NCI-H226 (cell line): ENCODE measurements around the gene STON2.

ENCODE experiments used
- DNase-seq: peaks from one replicate; pipeline ENCODE4 v3.0.0-alpha.2; 2015

The STON2 gene

DNA sequence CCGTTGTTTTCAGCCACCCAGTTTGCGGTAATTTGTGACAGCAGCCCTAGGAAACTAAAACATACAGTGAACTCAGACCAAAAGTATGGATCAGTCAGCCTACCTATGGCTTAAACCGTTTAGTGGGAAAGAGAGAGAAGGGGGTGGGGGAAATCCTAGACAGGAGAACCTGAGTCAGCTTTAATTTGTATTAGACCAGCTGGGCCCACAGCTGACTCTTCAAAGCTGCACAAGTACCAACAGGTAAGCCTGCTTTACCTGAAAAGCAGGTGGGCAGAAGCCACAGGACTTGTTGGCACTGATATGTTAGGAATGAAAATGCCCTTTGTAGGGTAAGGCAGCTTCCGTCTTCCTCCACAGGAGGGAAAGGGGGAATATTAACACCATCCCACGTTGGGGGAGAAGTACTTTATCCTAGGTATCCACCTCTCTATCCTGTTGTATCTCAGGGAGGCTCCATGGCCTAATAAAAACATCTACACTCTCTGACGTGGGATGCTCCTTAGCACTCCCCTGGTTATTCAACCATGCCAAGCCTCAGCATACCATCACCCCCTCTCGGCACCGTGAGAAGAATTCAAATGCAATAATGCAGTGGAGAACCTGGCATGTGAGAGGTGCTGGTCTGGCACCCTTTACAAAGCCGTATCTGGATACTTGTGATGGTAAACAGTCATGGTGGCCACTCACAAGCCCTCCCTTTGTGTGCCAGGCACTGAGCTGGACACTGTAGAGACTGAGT, 70.3 kb downstream of the STON2 start:
- no peak for DNase-seq

GRCh38 chr14:81326451-81326850, 73.7 kb downstream of the STON2 start:
- DNase-seq: no peak

DNA sequence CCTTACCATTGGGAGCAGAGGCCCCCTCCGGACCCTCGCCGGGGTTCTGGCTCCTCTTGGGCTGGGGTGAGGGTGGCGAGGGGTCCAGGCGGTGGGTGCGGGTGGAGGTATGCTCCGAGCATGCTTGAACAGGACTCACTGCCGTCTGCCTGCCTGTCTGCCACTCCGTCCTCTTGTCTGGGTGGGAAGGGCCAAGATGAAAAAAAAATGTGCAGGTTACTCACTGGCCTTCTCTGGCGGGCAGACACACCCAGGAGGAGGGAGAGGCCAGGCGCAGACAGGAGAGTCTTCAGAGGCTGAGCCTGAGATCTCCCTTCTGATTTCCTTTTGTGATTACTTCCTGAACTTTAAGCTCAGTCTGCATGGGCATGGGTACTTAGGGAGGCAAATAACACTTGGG, 76.1 kb downstream of the STON2 start:
- peak; percentile 74 for DNase-seq

DNA sequence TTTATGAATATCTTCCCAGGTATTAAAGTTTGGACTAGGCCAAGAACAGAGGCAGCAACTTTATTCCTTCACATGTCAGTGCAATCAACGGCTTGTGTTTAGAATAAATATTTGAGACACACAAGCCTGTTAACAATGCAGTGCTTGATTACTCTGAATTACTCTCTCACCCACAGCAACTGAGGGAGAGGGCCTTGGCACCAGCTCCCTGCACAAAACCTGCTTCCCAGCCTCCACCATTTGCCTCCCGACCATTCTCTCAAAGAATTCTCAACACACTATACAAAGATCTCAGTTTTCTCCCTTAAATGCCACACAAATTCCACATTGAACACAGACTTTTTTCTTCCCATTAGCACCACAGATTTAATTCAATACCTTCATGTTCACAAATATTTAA, 77.0 kb downstream of the STON2 start:
- no peak for DNase-seq

GRCh38 chr14:81319946-81320345, 80.2 kb downstream of the STON2 start:
- DNase-seq: no peak

GRCh38 chr14:81319314-81319713, 80.8 kb downstream of the STON2 start:
- DNase-seq: no peak

GRCh38 chr14:81315341-81315740, 84.8 kb downstream of the STON2 start:
- DNase-seq: no peak

DNA sequence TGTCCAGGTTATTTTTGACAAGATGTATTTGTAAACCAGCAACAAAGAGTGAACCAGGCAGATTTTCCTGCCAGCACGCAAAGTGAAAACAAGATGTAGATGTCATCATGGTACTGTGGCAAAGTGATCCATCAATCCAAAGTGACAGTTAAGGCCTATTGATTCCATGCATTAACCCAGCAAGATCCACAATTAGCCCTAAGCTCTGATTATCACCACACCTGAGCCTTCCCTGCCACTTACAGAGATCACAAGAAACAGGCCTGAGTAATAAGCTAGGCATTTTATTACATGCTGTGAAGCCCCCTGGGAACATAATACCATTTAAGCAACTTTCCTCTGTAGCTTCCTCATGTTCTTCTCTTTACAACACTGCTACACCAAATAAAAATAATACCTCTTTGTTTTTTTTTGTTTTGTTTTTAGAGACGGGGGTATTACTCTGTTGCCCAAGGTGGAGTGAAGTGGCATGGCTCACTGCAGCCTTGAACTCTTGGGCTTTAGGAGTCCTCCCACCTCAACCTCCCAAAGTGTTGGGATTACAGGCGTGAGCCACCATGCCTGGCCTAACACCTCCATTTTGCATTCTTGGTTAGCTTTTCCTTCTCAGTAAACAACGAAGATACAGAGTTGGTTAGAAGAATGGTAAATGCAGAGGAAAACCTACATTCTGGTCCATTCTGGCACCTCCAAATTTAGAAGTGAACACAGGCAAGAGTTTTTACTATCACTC, 85.5 kb downstream of the STON2 start:
- DNase-seq: no peak

- DNase-seq: peak; percentile 42
Measured at GRCh38 chr14:81313775-81314429, 86.2 kb downstream of the STON2 start.

DNA sequence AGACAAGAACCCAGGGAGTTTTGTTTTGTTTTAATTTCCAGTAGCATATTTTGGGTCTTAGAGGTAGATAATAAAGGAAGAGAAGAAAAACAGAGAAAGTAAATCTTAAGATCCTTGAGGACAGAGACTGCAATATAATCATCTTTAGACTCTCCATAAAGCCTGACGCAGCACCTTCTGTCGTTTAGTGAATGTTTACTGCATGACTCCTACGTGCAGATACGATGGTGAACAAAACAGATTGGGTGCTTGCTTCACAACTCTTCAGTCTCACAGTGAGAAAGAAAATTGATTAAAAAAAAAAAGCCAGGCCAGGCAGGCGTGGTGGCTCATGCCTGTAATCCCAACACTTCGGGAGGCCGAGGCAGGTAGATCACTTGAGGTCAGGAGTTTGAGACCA, 86.9 kb downstream of the STON2 start:
- DNase-seq: no peak

DNA sequence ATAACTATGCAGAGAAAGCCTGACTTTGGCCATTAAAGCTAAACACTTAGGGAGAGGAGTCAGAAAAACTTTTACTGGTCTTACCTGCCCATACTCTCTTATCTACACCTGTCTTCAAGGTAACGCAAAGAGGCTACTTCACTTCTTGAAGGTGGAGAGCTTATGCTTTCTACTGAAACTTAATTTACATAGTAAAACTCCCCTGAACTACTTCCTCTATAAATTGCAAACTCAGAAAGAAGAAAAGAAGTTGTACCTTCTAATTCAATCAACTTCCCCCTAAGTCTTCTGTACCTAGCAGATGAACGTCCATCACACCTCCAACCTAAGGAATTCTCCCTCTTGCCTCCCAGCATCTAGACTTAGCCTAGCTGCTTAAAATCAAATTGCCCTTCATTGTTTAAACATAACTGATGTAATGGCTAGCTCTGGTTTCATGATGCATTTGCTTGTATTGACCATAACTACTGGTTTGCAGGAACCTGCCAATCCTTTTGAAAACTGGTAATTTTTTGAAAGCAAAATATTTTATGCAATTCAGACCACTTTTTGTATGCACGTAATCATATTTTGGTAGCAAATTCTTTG, 87.7 kb downstream of the STON2 start:
- DNase-seq: no peak

DNA sequence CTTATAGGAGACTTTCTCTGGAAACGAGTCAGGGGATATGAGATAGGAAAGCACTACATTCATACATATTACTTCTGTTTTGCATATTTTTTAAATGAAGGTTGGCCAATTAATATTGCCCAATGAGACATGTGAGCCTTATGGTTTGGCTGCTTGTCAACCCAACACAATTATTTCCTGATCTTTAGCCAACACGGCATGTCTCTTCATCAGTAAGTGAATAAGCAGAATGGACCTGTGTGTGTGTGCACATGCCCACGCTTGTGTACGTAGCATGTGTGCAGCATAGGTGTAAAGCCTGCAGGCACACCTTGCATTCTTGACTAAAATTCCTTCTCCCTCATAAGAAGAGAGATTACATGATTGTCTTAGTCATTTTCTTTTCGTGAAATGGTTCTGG, 88.3 kb downstream of the STON2 start:
- DNase-seq: no peak

GRCh38 chr14:81311141-81311540, 89.0 kb downstream of the STON2 start:
- DNase-seq: no peak

DNA sequence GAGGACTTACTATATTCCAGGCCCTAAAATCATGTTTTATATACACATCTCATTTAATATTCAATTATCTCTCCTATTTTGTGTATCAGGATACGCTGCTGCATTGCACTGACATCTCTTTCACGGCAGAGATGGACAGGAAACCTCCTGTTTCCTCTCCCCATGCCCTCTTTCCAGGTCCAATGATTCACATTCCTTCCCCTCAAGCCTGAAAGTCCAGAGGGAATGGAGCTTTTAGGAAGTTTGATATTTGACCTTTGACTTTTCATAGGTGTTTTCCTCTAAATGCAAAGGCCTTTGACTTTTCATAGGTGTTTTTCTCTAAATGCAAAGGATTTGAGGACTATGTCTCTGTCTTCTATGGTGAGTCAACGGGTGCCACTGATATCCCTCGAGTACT, 89.5 kb downstream of the STON2 start:
- DNase-seq: no peak

DNA sequence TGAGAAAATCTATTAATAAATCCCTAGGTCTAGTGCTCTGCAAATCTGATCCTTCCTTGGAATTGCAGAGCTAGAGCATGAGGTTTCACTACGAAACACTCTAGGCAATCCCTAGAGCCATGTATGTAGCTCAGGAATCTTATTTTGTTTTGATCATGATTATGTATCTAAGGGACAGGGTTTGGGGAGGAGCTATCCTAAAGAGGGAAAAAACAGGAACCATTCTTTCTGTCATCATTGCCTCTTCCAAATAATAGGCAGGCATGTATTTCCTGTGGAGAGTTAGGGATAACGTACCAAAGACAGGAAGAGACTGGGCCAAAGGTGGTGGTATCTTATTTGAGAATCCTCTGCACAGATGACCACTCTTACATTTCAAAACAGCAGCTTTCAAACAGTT, 90.6 kb downstream of the STON2 start:
- DNase-seq: no peak

GRCh38 chr14:81305743-81306142, 94.4 kb downstream of the STON2 start:
- no peak for DNase-seq

DNA sequence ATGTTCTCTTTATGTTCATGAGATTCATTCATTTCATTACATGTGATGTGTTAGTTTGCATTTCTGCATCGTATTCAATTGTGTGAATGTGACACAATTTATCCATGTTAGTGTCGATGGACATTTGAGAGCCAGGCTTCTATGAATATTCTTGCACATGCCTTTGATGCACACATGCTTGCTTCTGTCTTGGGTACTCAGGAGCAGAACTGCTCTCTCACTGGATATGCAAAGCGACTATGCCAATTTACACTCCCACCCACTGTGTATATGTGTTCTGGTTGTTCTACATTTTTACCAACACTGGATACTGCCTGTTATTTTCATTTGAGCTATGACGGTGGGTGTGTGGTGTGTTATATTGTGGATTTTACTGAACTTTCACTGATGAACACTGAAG, 95.1 kb downstream of the STON2 start:
- DNase-seq: no peak

GRCh38 chr14:81303258-81303935, 96.7 kb downstream of the STON2 start:
- DNase-seq: no peak

GRCh38 chr14:81302638-81303037, 97.5 kb downstream of the STON2 start:
- no peak for DNase-seq

- no peak for DNase-seq
Measured at GRCh38 chr14:81301813-81302212, 98.3 kb downstream of the STON2 start.

- no peak for DNase-seq
Measured at GRCh38 chr14:81301371-81301770, 98.8 kb downstream of the STON2 start.

DNA sequence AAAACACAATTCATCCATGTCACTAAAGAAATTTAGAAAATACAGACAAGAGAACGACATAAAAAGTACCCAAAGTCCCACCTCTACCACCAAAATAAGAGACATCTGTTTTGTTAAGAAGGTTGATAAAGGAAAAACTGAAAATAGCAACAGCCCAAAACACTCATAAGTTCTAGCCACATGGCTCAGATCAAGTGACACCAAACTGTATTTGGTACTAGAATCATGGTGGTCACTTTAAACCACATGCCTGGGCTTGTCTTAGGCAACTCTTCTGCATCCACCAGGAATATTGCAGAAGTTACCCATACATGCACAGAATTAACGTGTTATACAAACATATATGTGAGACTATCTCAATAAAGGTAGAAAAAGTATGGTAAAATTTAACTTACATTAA, 101.2 kb downstream of the STON2 start:
- no peak for DNase-seq

DNA sequence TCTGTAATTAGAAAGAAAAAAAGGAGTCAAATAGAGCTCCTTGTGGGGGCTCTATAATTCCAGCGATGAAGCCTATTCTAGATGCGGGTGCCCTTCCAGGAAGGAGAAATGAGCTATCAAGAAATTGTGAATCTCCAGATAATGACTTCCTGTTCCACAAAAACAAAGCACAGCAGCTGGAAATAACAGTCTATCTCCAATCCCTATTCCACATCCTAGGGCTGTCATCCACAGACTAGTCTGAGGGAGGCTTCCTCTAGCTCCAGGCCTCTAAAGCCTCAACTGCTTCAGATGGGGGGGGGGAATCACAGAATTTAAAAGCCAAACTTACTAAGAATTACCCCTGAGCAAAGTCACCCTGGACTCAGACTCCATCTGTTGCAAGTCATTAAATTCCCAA, 102.0 kb downstream of the STON2 start:
- DNase-seq: no peak
